Endodermal cell (in vitro differentiated cells): ENCODE measurements around the gene CBFA2T3. TPM values are rescaled to one million over a fixed set of nuclear protein-coding genes. Genes with fewer than 3 reads are reported as not detected.

ENCODE experiments used
- DNase-seq: peaks from one replicate; pipeline ENCODE4 v3.0.0-alpha.2; 2017
- H3K27ac ChIP-seq: 2 replicates; pipeline ENCODE4 v1.5.1; 2013; ENCODE audit warnings: mild to moderate bottlenecking, low read depth, low read length, moderate library complexity
- H3K27me3 ChIP-seq: 2 replicates; pipeline ENCODE4 v1.6.1; 2013; ENCODE audit warnings: mild to moderate bottlenecking, low read length, moderate library complexity; ENCODE audit not compliant: insufficient read depth, control insufficient read depth, poor library complexity, severe bottlenecking
- H3K36me3 ChIP-seq: 2 replicates; pipeline ENCODE4 v1.7.0; 2013; ENCODE audit warnings: mild to moderate bottlenecking, low read length, moderate library complexity; ENCODE audit not compliant: control insufficient read depth, insufficient read depth
- H3K4me1 ChIP-seq: one replicate; pipeline ENCODE4 v1.7.0; 2013; ENCODE audit warnings: low read length; ENCODE audit not compliant: control insufficient read depth, insufficient read depth
- H3K4me3 ChIP-seq: 2 replicates; pipeline ENCODE4 v1.5.1; 2013; ENCODE audit warnings: mild to moderate bottlenecking, low read length, moderate library complexity
- H3K9ac ChIP-seq: 2 replicates; pipeline ENCODE4 v1.6.1; 2013; ENCODE audit warnings: mild to moderate bottlenecking, low read length, moderate library complexity; ENCODE audit not compliant: poor library complexity, severe bottlenecking; ENCODE audit errors: extremely low read depth
- H3K9me3 ChIP-seq: 2 replicates; pipeline ENCODE4 v1.6.1; 2013; ENCODE audit warnings: mild to moderate bottlenecking, low read length, moderate library complexity; ENCODE audit not compliant: control insufficient read depth
- H3K27ac Mint-ChIP-seq: 2 replicates; pipeline ENCODE4 v1.8.0; 2020; ENCODE audit warnings: mixed read lengths
- H3K27me3 Mint-ChIP-seq: 2 replicates; pipeline ENCODE4 v1.8.0; 2021; ENCODE audit warnings: mild to moderate bottlenecking, mixed read lengths; ENCODE audit not compliant: insufficient read depth
- H3K36me3 Mint-ChIP-seq: 2 replicates; pipeline ENCODE4 v1.8.0; 2020; ENCODE audit warnings: low read depth, mixed read lengths
- H3K4me1 Mint-ChIP-seq: 2 replicates; pipeline ENCODE4 v1.8.0; 2020; ENCODE audit warnings: mixed read lengths
- H3K4me3 Mint-ChIP-seq: 2 replicates; pipeline ENCODE4 v1.8.0; 2020; ENCODE audit warnings: mild to moderate bottlenecking, moderate library complexity, mixed read lengths
- H3K9me3 Mint-ChIP-seq: 2 replicates; pipeline ENCODE4 v1.8.0; 2020; ENCODE audit warnings: mild to moderate bottlenecking, mixed read lengths
- CTCF ChIP-seq: fragments of 200-600 bp; sonication (generic); conservative IDR thresholded peaks from 2 replicates; pipeline ENCODE4 v1.5.0; 2021; ENCODE audit warnings: antibody characterized with exemption, mild to moderate bottlenecking
- WGBS, 2 experiments: methylation state at CpG; one replicate each; pipeline versions ENCODE4 v1.1.5 to v1.1.7; 2013; ENCODE audit warnings: missing lambda C conversion rate in 2 of 2, mixed read lengths in 1 of 2; ENCODE audit not compliant: insufficient coverage in 1 of 2, insufficient read length in 1 of 2; 5-methylcytosine and 5-hydroxymethylcytosine counted together
- total RNA-seq, 2 donors: library from RNA; stranded (reverse); fragmentation: NEBNext Ultra II Directional in 1 of 2; extraction: Animal tissue kit (Norgen Biotek cat#: 25700) in 1 of 2; gene quantifications; 2 replicates in 1 of 2; 3 replicates in 1 of 2; pipeline ENCODE4 v1.2.1, GENCODE V29; 2021

The CBFA2T3 gene
- total RNA-seq, 2 donors from 2014 or later = 1.0 to 3.1 TPM

- H3K4me3 Mint-ChIP-seq = no peak overlapping the region
- H3K27ac ChIP-seq = no peak overlapping the region
- H3K9ac ChIP-seq = no peak overlapping the region
- 93 to 94% methylated on average over 20 of the region's 20 CpGs for WGBS, 2 experiments
- no peaks in the 10 kb centered on the region for H3K4me1 ChIP-seq
- H3K36me3 Mint-ChIP-seq = peaks cover 21% of the 10 kb centered on the region
- H3K4me3 ChIP-seq = no peak overlapping the region
- DNase-seq = no peak
- no peaks in the 10 kb centered on the region for H3K27me3 ChIP-seq
- no peaks in the 10 kb centered on the region for H3K36me3 ChIP-seq
- no peaks in the 10 kb centered on the region for H3K9me3 Mint-ChIP-seq
- H3K27ac Mint-ChIP-seq = no peak overlapping the region
- no peaks in the 10 kb centered on the region for H3K9me3 ChIP-seq
- H3K27me3 Mint-ChIP-seq = no peaks in the 10 kb centered on the region
- TF ChIP-seq CTCF = no peak
- no peaks in the 10 kb centered on the region for H3K4me1 Mint-ChIP-seq
Measured at GRCh38 chr16:88843256-88843655, 133.8 kb downstream of the CBFA2T3 start.

DNA sequence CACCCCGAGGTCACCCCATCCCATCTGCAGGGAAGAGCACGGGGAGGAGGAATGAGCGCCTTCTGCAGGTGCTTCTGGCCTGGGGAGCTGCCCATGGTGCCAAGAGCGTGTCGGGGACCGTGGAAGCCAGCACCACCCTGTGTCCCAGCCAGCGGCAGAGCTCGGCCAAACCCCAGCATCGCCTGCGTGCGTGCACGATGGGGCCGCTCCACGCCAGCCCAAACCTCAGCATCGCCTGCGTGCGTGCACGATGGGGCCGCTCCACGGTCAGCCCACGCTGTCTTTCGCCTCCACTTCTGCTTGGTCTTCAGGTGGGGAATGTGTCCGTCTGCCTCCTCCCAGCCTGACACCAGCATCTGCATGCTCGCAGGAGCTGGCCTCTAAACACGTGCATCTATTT, 134.2 kb downstream of the CBFA2T3 start:
- no peaks in the 10 kb centered on the region for H3K4me1 Mint-ChIP-seq
- peaks cover 18% of the 10 kb centered on the region for H3K36me3 Mint-ChIP-seq
- Histone ChIP-seq H3K27me3 (no peaks in the 10 kb centered on the region), H3K4me1 (no peaks in the 10 kb centered on the region), H3K9me3 (no peaks in the 10 kb centered on the region), H3K9ac (no peak overlapping the region), H3K27ac (no peak overlapping the region), H3K36me3 (no peaks in the 10 kb centered on the region), H3K4me3 (no peak overlapping the region)
- no peak for TF ChIP-seq CTCF
- no peak overlapping the region for H3K27ac Mint-ChIP-seq
- DNase-seq = no peak
- WGBS, 2 experiments = 95 to 96% methylated on average over 17 to 25 of the region's 25 CpGs
- H3K9me3 Mint-ChIP-seq = no peaks in the 10 kb centered on the region
- no peaks in the 10 kb centered on the region for H3K27me3 Mint-ChIP-seq
- H3K4me3 Mint-ChIP-seq = no peak overlapping the region

DNA sequence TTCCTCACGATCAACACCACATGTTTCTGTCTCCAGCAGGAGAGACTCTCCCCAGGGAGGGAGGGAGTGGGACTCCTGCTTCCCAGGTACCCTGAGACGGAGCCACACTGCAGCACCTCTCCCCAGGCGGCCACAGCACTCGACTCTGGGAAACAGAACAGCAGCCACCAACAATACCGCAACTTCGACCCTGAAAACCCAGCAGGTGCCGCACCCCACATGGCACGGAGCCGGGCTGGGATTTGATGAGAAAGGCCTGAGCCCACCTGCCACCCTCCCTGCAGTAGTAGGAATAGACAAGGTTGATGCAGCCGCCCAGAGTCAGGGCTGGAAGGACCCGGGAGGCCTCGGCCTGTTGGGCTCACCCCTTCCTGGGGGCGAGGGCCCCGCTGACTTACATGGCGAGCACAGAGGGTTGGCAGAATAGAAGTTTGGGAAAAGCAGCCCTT, 134.7 kb downstream of the CBFA2T3 start:
- Histone ChIP-seq H3K4me1 (no peaks in the 10 kb centered on the region), H3K9me3 (no peaks in the 10 kb centered on the region), H3K4me3 (no peak overlapping the region), H3K9ac (no peak overlapping the region), H3K36me3 (no peaks in the 10 kb centered on the region), H3K27me3 (no peaks in the 10 kb centered on the region), H3K27ac (no peak overlapping the region)
- Mint-ChIP-seq H3K27me3 (no peaks in the 10 kb centered on the region), H3K4me1 (no peaks in the 10 kb centered on the region), H3K36me3 (peaks cover 13% of the 10 kb centered on the region), H3K4me3 (no peak overlapping the region), H3K27ac (no peak overlapping the region), H3K9me3 (no peaks in the 10 kb centered on the region)
- DNase-seq = no peak
- TF ChIP-seq CTCF = no peak
- WGBS, 2 experiments = 89 to 90% methylated on average over 11 to 15 of the region's 15 CpGs
